GM12878 (cell line): Measurements from ENCODE around the gene CD84. TPM values are rescaled to one million over a fixed set of nuclear protein-coding genes. Genes with fewer than 3 reads are reported as not detected.

Source experiments
- BHLHE40 ChIP-seq, 2 experiments: fragments of 450-650 bp in 1 of 2; IDR thresholded peaks; 2 replicates each; pipeline ENCODE4 v1.6.1; 2011 to 2017; ENCODE audit warnings: low read depth in 2 of 2, borderline replicate concordance in 1 of 2, improper control_type of control experiment in 1 of 2, low read length in 1 of 2, mild to moderate bottlenecking in 1 of 2
- MXI1 ChIP-seq: fragments of 150-350 bp; IDR thresholded peaks from 2 replicates; pipeline ENCODE4 v1.6.1; 2011; ENCODE audit warnings: low read depth, mild to moderate bottlenecking, inconsistent platforms, low read length, improper control_type of control experiment
- polyA plus RNA-seq, 11 experiments: library from polyadenylated mRNA; depleted of rRNA in 4 of 11; unstranded in 6 of 11; stranded (reverse) in 5 of 11; fragments of >200 nt; fragmentation: Nextera tagmentation in 4 of 11; fragmentation: Illumina TruSeq in 1 of 11; extraction: Ambion mirVana in 4 of 11; extraction: Trizol in 1 of 11; gene quantifications; 1 replicate in 1 of 11; 2 replicates in 10 of 11; pipeline versions ENCODE4 v1.2.1 to v1.2.3, GENCODE V29; 2011 to 2016; ENCODE audit warnings: inconsistent platforms in 2 of 11, missing spikeins in 2 of 11, low read depth in 1 of 11
- total RNA-seq, 4 experiments: library from RNA; depleted of rRNA in 3 of 4; stranded (reverse); fragments of >200 nt in 3 of 4; fragmentation: Illumina TruSeq in 1 of 4; extraction: Trizol in 1 of 4; gene quantifications; 2 replicates each; pipeline versions ENCODE4 v1.2.1 to v1.2.3, GENCODE V29; 2013 to 2021
- TF ChIP-seq, protein P1 (sequence below): fragments of 450-650 bp; IDR thresholded peaks from 2 replicates; pipeline ENCODE4 v1.6.1; 2017; ENCODE audit warnings: low read depth, mild to moderate bottlenecking, moderate library complexity
- TF ChIP-seq, protein P2 (sequence below): fragments of 450-650 bp; IDR thresholded peaks from 2 replicates; pipeline ENCODE4 v1.6.1; 2018; ENCODE audit warnings: mild to moderate bottlenecking, low read depth, moderate library complexity; ENCODE audit not compliant: partially characterized antibody

The CD84 gene
- total and polyA plus RNA-seq, 10 of the 15 experiments (the other 5 are each of a cell fraction or from before 2014, with no cell fraction given), result 3.4 to 20.3 (median 11.7) TPM

- TF ChIP-seq BHLHE40 (IDR thresholded peaks at IDR 0.05; ENCODE audit: borderline replicate concordance in 1 of 2, low read depth in 2 of 2, low read length in 1 of 2) (peak in 1 of 2 experiments; percentile 39; a peak in 1 of 4 replicates), MXI1 (no peak)
- TF ChIP-seq, protein P1, sequence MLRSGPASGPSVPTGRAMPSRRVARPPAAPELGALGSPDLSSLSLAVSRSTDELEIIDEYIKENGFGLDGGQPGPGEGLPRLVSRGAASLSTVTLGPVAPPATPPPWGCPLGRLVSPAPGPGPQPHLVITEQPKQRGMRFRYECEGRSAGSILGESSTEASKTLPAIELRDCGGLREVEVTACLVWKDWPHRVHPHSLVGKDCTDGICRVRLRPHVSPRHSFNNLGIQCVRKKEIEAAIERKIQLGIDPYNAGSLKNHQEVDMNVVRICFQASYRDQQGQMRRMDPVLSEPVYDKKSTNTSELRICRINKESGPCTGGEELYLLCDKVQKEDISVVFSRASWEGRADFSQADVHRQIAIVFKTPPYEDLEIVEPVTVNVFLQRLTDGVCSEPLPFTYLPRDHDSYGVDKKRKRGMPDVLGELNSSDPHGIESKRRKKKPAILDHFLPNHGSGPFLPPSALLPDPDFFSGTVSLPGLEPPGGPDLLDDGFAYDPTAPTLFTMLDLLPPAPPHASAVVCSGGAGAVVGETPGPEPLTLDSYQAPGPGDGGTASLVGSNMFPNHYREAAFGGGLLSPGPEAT, result no peak
- TF ChIP-seq, protein P2, sequence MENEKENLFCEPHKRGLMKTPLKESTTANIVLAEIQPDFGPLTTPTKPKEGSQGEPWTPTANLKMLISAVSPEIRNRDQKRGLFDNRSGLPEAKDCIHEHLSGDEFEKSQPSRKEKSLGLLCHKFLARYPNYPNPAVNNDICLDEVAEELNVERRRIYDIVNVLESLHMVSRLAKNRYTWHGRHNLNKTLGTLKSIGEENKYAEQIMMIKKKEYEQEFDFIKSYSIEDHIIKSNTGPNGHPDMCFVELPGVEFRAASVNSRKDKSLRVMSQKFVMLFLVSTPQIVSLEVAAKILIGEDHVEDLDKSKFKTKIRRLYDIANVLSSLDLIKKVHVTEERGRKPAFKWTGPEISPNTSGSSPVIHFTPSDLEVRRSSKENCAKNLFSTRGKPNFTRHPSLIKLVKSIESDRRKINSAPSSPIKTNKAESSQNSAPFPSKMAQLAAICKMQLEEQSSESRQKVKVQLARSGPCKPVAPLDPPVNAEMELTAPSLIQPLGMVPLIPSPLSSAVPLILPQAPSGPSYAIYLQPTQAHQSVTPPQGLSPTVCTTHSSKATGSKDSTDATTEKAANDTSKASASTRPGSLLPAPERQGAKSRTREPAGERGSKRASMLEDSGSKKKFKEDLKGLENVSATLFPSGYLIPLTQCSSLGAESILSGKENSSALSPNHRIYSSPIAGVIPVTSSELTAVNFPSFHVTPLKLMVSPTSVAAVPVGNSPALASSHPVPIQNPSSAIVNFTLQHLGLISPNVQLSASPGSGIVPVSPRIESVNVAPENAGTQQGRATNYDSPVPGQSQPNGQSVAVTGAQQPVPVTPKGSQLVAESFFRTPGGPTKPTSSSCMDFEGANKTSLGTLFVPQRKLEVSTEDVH, result peak; percentile 70
- TF ChIP-seq, all 136 proteins: peak for 9
Observed at GRCh38 chr1:160620942-160621632, 41.8 kb upstream of the CD84 start (continued).
